Ovary (tissue), 10 donors: ENCODE data around the gene APEX1. TPM values are rescaled to one million over a fixed set of nuclear protein-coding genes. Genes with fewer than 3 reads are reported as not detected.
A peak's percentile ranks its signal among the peaks of the same experiment; 100 is the strongest.

Experiments
- DNase-seq, 5 donors: peaks; one replicate each; pipeline ENCODE4 v3.0.0-alpha.2; 2019 to 2020
- H3K27ac ChIP-seq, 2 donors: fragments of 200-600 bp; one replicate each; pipeline versions ENCODE4 v1.5.1 to v1.8.0; 2019 to 2022
- H3K27me3 ChIP-seq: fragments of 200-600 bp; one replicate; pipeline ENCODE4 v1.8.0; 2022
- H3K36me3 ChIP-seq: fragments of 200-600 bp; sonication (generic); one replicate; pipeline ENCODE4 v1.5.1; 2019
- H3K4me1 ChIP-seq: one replicate; pipeline ENCODE4 v1.8.1; 2013; ENCODE audit warnings: mild to moderate bottlenecking, moderate library complexity; ENCODE audit not compliant: insufficient read depth
- H3K4me3 ChIP-seq: fragments of 200-600 bp; sonication (generic); one replicate; pipeline ENCODE4 v1.5.1; 2017
- H3K9me3 ChIP-seq, 2 donors: fragments of 200-600 bp in 1 of 2; sonication (generic) in 1 of 2; one replicate each; pipeline versions ENCODE4 v1.5.1 to v1.8.1; 2013 to 2019; ENCODE audit warnings: mild to moderate bottlenecking in 1 of 2, moderate library complexity in 1 of 2
- EP300 ChIP-seq: sonication (generic); formaldehyde crosslinking; IDR thresholded peaks from one replicate; pipeline ENCODE4 v1.6.1; 2017; ENCODE audit warnings: antibody characterized with exemption
- POLR2A ChIP-seq: fragments of 450-650 bp; IDR thresholded peaks from one replicate; pipeline ENCODE4 v1.6.1; 2017; ENCODE audit warnings: antibody characterized with exemption, mild to moderate bottlenecking, moderate library complexity
- WGBS, 3 donors: extraction: QIAGEN DNeasy Blood & Tissue Kit in 1 of 3; methylation state at CpG; one replicate each; pipeline versions ENCODE4 v1.1.5 to v1.1.7; 2013 to 2017; 5-methylcytosine and 5-hydroxymethylcytosine counted together
- intact Hi-C, 4 donors: fragments of 100-400 bp; cut with DNase I; formaldehyde crosslinking; loops; one replicate each; pipeline versions ENCODE4 v1.11.0 to v1.15.1; 2022 to 2023
- long read RNA-seq, 3 donors: library from polyadenylated mRNA in 2 of 3; unstranded in 2 of 3; transcript quantifications; one replicate each; pipeline ENCODE4 v2.0.0 and lab custom pipeline, GENCODE V29; 2021 to 2026
- polyA plus RNA-seq, 2 donors: library from polyadenylated mRNA; stranded (reverse); fragments of 200-250 nt in 1 of 2; fragments of 350-450 nt in 1 of 2; fragmentation: Illumina TruSeq in 1 of 2; extraction: RNeasy Lipid Tissue Mini Kit (QIAGEN cat#74804) in 1 of 2; gene quantifications; one replicate each; pipeline ENCODE4 v1.2.3, GENCODE V29; 2013 to 2014
- total RNA-seq, 7 donors: library from RNA; depleted of rRNA in 2 of 7; stranded (reverse); fragments of >200 nt in 2 of 7; fragmentation: NEBNext Ultra II Directional in 3 of 7; extraction: Animal tissue kit (Norgen Biotek cat#: 25700) in 3 of 7; gene quantifications; one replicate each; pipeline versions ENCODE4 v1.1.0 to v1.2.4, GENCODE V29; 2016 to 2023
- TF ChIP-seq, protein P1 (sequence below), 3 donors: fragments of 450-650 bp in 2 of 3; fragments of 200-600 bp in 1 of 3; IDR thresholded peaks; one replicate each; pipeline versions ENCODE4 v1.5.1 to v1.8.0; 2016 to 2022; ENCODE audit warnings: antibody characterized with exemption in 3 of 3, mild to moderate bottlenecking in 1 of 3
- donor health status: DM: no; HTN: no; CAD: no; lungs with moderate emphysema.
- donor health status: DM: no; HTN: no; CAD: no.
- donor health status: Bipolar disorder and iron deficiency.
- donor health status: DM: yes; HTN: yes; CAD: no.
- donor health status: DM: no; HTN: no; CAD: no.
- donor health status: DM: yes; HTN: yes; CAD: no.

The APEX1 gene
- total RNA-seq (100 to 1,000 TPM; 141 to 172 (median 159) TPM), polyA plus RNA-seq (100 to 1,000 TPM; 182 to 292 TPM)
- long read RNA-seq, donor 1, transcript APEX1-201 (5 exons, 1,484 nt) = major isoform, 425 of 674 reads
- long read RNA-seq, donor 1, transcript APEX1-202 (5 exons, 1,387 nt) = minor isoform, 40 of 674 reads
- long read RNA-seq, donor 1, transcript APEX1-205 (4 exons, 1,603 nt) = minor isoform, 52 of 674 reads
- long read RNA-seq, donor 1, transcript APEX1-210 (5 exons, 1,437 nt) = minor isoform, 90 of 674 reads
- long read RNA-seq, donor 1, partial matches to known transcripts = 4 of 674 reads
- long read RNA-seq, donor 1, other reads (novel, unspliced or antisense) = 34 of 674 reads
- long read RNA-seq, donor 2, transcript APEX1-216 (3 exons, 1,803 nt) = minor isoform, 5 of 150 reads
- long read RNA-seq, donor 2, transcript APEX1-201 (5 exons, 1,484 nt) = major isoform, 53 of 150 reads
- long read RNA-seq, donor 2, transcript APEX1-210 (5 exons, 1,437 nt) = minor isoform, 9 of 150 reads
- long read RNA-seq, donor 2, transcript APEX1-205 (4 exons, 1,603 nt) = minor isoform, 11 of 150 reads
- long read RNA-seq, donor 2, partial matches to known transcripts = 35 of 150 reads
- long read RNA-seq, donor 2, other reads (novel, unspliced or antisense) = 32 of 150 reads
- long read RNA-seq, donor 3, transcript APEX1-216 (3 exons, 1,803 nt) = minor isoform, 13 of 196 reads
- long read RNA-seq, donor 3, transcript APEX1-210 (5 exons, 1,437 nt) = minor isoform, 32 of 196 reads
- long read RNA-seq, donor 3, transcript APEX1-202 (5 exons, 1,387 nt) = minor isoform, 11 of 196 reads
- long read RNA-seq, donor 3, transcript APEX1-201 (5 exons, 1,484 nt) = major isoform, 110 of 196 reads
- long read RNA-seq, donor 3, partial matches to known transcripts = 2 of 196 reads
- long read RNA-seq, donor 3, other reads (novel, unspliced or antisense) = 14 of 196 reads

DNA sequence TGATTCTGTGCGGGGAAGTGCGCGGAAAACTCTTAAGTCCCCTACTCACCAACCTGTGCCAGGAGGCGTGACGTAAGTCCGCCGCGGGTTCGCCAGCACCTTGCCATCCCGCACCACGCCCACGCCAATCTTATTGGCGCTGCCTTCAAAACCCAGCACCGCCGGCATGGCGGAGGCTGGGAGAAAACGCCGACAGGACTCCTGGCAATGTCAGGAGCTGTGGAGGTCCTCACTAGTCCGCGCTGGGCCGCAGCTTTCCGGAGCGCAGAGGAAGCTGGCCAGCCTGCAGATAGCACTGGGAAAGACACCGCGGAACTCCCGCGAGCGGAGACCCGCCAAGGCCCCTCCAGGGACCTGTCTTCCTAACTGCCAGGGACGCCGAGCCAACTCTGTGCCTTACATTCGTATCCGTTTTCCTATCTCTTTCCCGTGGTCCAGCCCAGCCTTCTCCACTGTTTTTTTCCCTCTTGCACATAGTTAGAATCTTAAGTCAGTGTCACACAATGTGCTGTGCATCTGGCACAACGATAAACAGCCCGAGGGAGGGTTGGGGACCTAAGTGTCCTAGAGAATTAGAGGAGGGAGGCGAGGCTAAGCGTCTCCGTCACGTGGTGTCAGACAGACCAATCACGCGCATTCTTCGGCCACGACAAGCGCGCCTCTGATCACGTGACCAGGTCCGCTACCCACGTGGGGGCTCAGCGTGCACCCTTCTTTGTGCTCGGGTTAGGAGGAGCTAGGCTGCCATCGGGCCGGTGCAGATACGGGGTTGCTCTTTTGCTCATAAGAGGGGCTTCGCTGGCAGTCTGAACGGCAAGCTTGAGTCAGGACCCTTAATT is at the start of gene APEX1, which contains the start of gene OSGEP:
APEX1 (plus strand) TSS at position 711 of the 839 bp plus-strand sequence. CDS start 420 bp downstream, outside the sequence.
OSGEP (minus strand) TSS at position 297 of the 839 bp plus-strand sequence; CDS start at position 168, 129 bp downstream.
- no peaks in the 10 kb centered on the region for H3K36me3 ChIP-seq
- DNase-seq = peak; percentile 96 to 98 (median 98)
- peak within 1 kb of the TSS; percentile 68 to 83 for H3K27ac ChIP-seq
- H3K4me3 ChIP-seq = peak within 1 kb of the TSS; percentile 76
- H3K9me3 ChIP-seq = no peaks in the 10 kb centered on the region
- WGBS, 3 donors = 0% methylated on average over 56 of the region's 56 CpGs
- H3K4me1 ChIP-seq = peaks cover 2% of the 10 kb centered on the region
- intact Hi-C loops = loop anchor here in 2 of 4 donors (5.0 to 10.0 kb wide), 2 partner anchors 112 to 130 kb away; partner anchors contain the start of gene PARP2 (in 1 of the 2)
- H3K27me3 ChIP-seq = no peaks in the 10 kb centered on the region
- TF ChIP-seq EP300 = no peak
- TF ChIP-seq, protein P1, sequence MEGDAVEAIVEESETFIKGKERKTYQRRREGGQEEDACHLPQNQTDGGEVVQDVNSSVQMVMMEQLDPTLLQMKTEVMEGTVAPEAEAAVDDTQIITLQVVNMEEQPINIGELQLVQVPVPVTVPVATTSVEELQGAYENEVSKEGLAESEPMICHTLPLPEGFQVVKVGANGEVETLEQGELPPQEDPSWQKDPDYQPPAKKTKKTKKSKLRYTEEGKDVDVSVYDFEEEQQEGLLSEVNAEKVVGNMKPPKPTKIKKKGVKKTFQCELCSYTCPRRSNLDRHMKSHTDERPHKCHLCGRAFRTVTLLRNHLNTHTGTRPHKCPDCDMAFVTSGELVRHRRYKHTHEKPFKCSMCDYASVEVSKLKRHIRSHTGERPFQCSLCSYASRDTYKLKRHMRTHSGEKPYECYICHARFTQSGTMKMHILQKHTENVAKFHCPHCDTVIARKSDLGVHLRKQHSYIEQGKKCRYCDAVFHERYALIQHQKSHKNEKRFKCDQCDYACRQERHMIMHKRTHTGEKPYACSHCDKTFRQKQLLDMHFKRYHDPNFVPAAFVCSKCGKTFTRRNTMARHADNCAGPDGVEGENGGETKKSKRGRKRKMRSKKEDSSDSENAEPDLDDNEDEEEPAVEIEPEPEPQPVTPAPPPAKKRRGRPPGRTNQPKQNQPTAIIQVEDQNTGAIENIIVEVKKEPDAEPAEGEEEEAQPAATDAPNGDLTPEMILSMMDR (IDR thresholded peaks at IDR 0.05) = no peak
- TF ChIP-seq POLR2A = peak; percentile 39

DNA sequence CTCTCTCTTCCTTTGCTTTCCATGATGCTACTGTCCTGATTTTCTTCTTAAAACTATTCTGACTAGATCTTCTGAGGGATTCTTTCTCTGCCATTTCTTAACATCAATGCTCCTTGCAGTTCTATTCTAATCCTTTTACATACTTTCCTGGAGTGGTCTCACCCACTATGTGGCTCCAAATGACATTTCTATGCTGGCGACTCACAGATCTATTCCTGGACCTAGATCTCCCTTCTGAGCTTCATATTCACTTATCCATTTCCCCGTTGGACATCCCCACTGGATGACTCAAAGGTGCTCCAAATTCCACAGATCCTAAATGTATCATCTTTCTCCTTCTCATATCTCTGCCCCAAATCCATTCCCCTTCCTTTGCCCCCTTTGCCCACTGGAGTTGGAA is 45.8 kb upstream of the APEX1 start:
- no peaks in the 10 kb centered on the region for H3K4me1 ChIP-seq
- no peaks in the 10 kb centered on the region for H3K36me3 ChIP-seq
- H3K4me3 ChIP-seq = no peak overlapping the region
- DNase-seq = no peak
- no peaks in the 10 kb centered on the region for H3K9me3 ChIP-seq
- 78 to 91% (median 85%) methylated on average over 2 of the region's 2 CpGs for WGBS, 3 donors
- intact Hi-C loops = no loop called here
- no peak overlapping the region for H3K27ac ChIP-seq
- H3K27me3 ChIP-seq = no peaks in the 10 kb centered on the region
- TF ChIP-seq, protein P1 (IDR thresholded peaks at IDR 0.05) = no peak
- TF ChIP-seq POLR2A (no peak), EP300 (no peak)

DNA sequence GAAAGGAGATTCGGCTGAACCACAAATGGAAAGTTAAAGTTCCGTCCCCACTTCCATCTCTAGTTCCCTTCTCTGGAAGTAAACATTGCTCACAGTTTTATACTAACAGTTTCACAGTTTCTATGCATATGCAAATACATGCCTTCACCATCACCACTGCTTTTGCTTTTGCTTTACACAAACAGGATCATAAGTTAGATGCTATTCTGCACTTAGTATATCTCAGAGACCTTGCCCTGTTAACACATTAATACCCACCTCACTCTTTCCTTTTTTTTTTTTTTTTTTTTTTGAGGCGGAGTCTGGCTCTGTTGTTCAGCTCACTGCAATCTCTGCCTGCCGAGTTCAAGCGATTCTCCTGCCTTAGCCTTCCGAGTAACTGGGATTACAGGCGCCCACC is 42.6 kb upstream of the APEX1 start:
- intact Hi-C loops = loop anchor here in 2 of 4 donors (5.0 kb wide), 2 partner anchors 50 to 200 kb away; partner anchors contain the start of gene PIP4P1 (in 1 of the 2)
- H3K27ac ChIP-seq = peak overlapping the region in 1 of 2 donors; percentile 85
- H3K9me3 ChIP-seq = no peaks in the 10 kb centered on the region
- no peaks in the 10 kb centered on the region for H3K36me3 ChIP-seq
- H3K27me3 ChIP-seq = no peaks in the 10 kb centered on the region
- WGBS, 3 donors = 1 to 2% (median 2%) methylated on average over 7 of the region's 7 CpGs
- no peak for TF ChIP-seq POLR2A
- TF ChIP-seq, protein P1 (IDR thresholded peaks at IDR 0.05) = no peak
- no peak for DNase-seq
- H3K4me1 ChIP-seq = no peaks in the 10 kb centered on the region
- H3K4me3 ChIP-seq = peak overlapping the region; percentile 68
